NCI-H446 (cell line): ENCODE results near the gene RNF43.
"Not testable (repeated sequence)": the region's sequence is repeated elsewhere in the genome, so short reads cannot be mapped to it uniquely, and the experiment has no call there.

Source experiments
- DNase-seq, 2 experiments: peaks; one replicate each; lab custom pipeline; 2025; lab: John Stamatoyannopoulos, UW

RNF43 gene

GRCh38 chr17:58409432-58409831 is 7.9 kb downstream of the RNF43 start:
- no peak for DNase-seq

- DNase-seq: no peak
Observed at GRCh38 chr17:58403311-58403710, 14.0 kb downstream of the RNF43 start.

- DNase-seq: no peak
Observed at GRCh38 chr17:58402679-58403078, 14.7 kb downstream of the RNF43 start.

- DNase-seq: no peak
Observed at GRCh38 chr17:58402047-58402446, 15.3 kb downstream of the RNF43 start.

GRCh38 chr17:58401287-58401686 is 16.0 kb downstream of the RNF43 start:
- DNase-seq: no peak

GRCh38 chr17:58400826-58401225 is 16.5 kb downstream of the RNF43 start:
- DNase-seq: no peak

GRCh38 chr17:58399974-58400373 is 17.4 kb downstream of the RNF43 start:
- no peak for DNase-seq

GRCh38 chr17:58398574-58399266 is 18.6 kb downstream of the RNF43 start:
- no peak for DNase-seq

GRCh38 chr17:58397421-58397820 is 19.9 kb downstream of the RNF43 start:
- DNase-seq: not testable (repeated sequence)

- DNase-seq: no peak
Observed at GRCh38 chr17:58396173-58396572, 21.2 kb downstream of the RNF43 start.

- no peak for DNase-seq
Observed at GRCh38 chr17:58394534-58395223, 22.7 kb downstream of the RNF43 start.

GRCh38 chr17:58391302-58391984 is 25.9 kb downstream of the RNF43 start:
- no peak for DNase-seq

- DNase-seq: no peak
Observed at GRCh38 chr17:58390884-58391283, 26.4 kb downstream of the RNF43 start.

GRCh38 chr17:58388302-58389190 is 28.8 kb downstream of the RNF43 start:
- no peak for DNase-seq

- DNase-seq: no peak
Observed at GRCh38 chr17:58387834-58388233, 29.5 kb downstream of the RNF43 start.

GRCh38 chr17:58386708-58387107 is 30.6 kb downstream of the RNF43 start:
- DNase-seq: no peak

- no peak for DNase-seq
Observed at GRCh38 chr17:58385359-58385899, 31.9 kb downstream of the RNF43 start.

GRCh38 chr17:58384897-58385296 is 32.4 kb downstream of the RNF43 start:
- DNase-seq: no peak

GRCh38 chr17:58383892-58384462 is 33.4 kb downstream of the RNF43 start:
- DNase-seq: no peak

GRCh38 chr17:58382872-58383242 is 34.5 kb downstream of the RNF43 start:
- no peak for DNase-seq

- DNase-seq: no peak
Observed at GRCh38 chr17:58382108-58382871, 35.0 kb downstream of the RNF43 start.
